ENCODE results near the gene PPM1B.

- TF ChIP-seq CTCF (conservative IDR thresholded peaks at IDR 0.05; ENCODE audit: low read depth, low read length): no peak
- no peak for TF ChIP-seq EZH2 (IDR thresholded peaks at IDR 0.05; ENCODE audit: borderline replicate concordance, low read depth, low read length, poor library complexity, severe bottlenecking)
Observed at GRCh38 chr2:44211183-44211582, 42.5 kb downstream of the PPM1B start.

All from A673 (cell line).